Urinary bladder (tissue), 4 donors: ENCODE results near the gene EDEM1. TPM values are rescaled to one million over a fixed set of nuclear protein-coding genes. Genes with fewer than 3 reads are reported as not detected.
A peak's percentile ranks its signal among the peaks of the same experiment; 100 is the strongest.
"Not testable (repeated sequence)": the region's sequence is repeated elsewhere in the genome, so short reads cannot be mapped to it uniquely, and the experiment has no call there.

Source experiments
- DNase-seq: peaks from one replicate; pipeline ENCODE4 v3.0.0-alpha.2; 2015; ENCODE audit errors: extremely low spot score
- H3K27ac ChIP-seq: one replicate; pipeline ENCODE4 v1.5.1; 2013; ENCODE audit warnings: low read depth, mild to moderate bottlenecking, moderate library complexity
- H3K36me3 ChIP-seq: one replicate; pipeline ENCODE4 v1.6.1; 2013; ENCODE audit warnings: mild to moderate bottlenecking, moderate library complexity; ENCODE audit not compliant: insufficient read depth
- H3K4me1 ChIP-seq: one replicate; pipeline ENCODE4 v1.6.1; 2013; ENCODE audit warnings: mild to moderate bottlenecking, moderate library complexity; ENCODE audit not compliant: insufficient read depth
- H3K4me3 ChIP-seq: one replicate; pipeline ENCODE4 v1.5.1; 2013; ENCODE audit warnings: low read depth, low read length
- WGBS: extraction: QIAGEN DNeasy Blood & Tissue Kit; methylation state at CpG from one replicate; pipeline ENCODE4 v1.1.7; 2013; 5-methylcytosine and 5-hydroxymethylcytosine counted together
- polyA plus RNA-seq: library from polyadenylated mRNA; stranded (reverse); fragments of 200-250 nt; gene quantifications from one replicate; pipeline ENCODE4 v1.2.3, GENCODE V29; 2013
- total RNA-seq: library from RNA; depleted of rRNA; stranded (reverse); fragments of >200 nt; gene quantifications from one replicate; pipeline ENCODE4 v1.2.3, GENCODE V29; 2014
- donor health status: healthy with polysubstance abuse.
- donor health status: healthy.

Gene EDEM1
- total RNA-seq (15.9 TPM), polyA plus RNA-seq (13.6 TPM)

GRCh38 chr3:5187156-5187919, at the start of gene EDEM1:
TSS of gene EDEM1 (plus strand) at chr3:5187707. CDS start at chr3:5187806, 99 bp downstream.
- peak within 1 kb of the TSS; percentile 92 for H3K27ac ChIP-seq
- peaks cover 1% of the 10 kb centered on the region for H3K36me3 ChIP-seq
- peak; percentile 64 for DNase-seq
- peak within 1 kb of the TSS; percentile 94 for H3K4me3 ChIP-seq
- WGBS: under 1% methylated on average over 78 of the region's 78 CpGs
- peaks cover 2% of the 10 kb centered on the region for H3K4me1 ChIP-seq

GRCh38 chr3:5138214-5138981, 49.1 kb upstream of the EDEM1 start:
- Histone ChIP-seq H3K27ac (peak overlapping the region; percentile 10), H3K4me1 (no peaks in the 10 kb centered on the region), H3K4me3 (no peak overlapping the region), H3K36me3 (no peaks in the 10 kb centered on the region)
- no peak for DNase-seq
- 55% methylated on average over 5 of the region's 5 CpGs for WGBS

GRCh38 chr3:5140230-5140621, 47.3 kb upstream of the EDEM1 start:
- Histone ChIP-seq H3K36me3 (no peaks in the 10 kb centered on the region), H3K4me3 (no peak overlapping the region), H3K4me1 (no peaks in the 10 kb centered on the region), H3K27ac (no peak overlapping the region)
- WGBS: 85% methylated on average over 4 of the region's 4 CpGs
- no peak for DNase-seq

- H3K36me3 ChIP-seq: no peaks in the 10 kb centered on the region
- no peak for DNase-seq
- H3K4me1 ChIP-seq: no peaks in the 10 kb centered on the region
- 96% methylated on average over 6 of the region's 6 CpGs for whole genome bisulfite sequencing
- H3K27ac ChIP-seq: no peak overlapping the region
- H3K4me3 ChIP-seq: no peak overlapping the region
Measured at GRCh38 chr3:5140839-5141238, 46.7 kb upstream of the EDEM1 start.

- Histone ChIP-seq H3K4me1 (no peaks in the 10 kb centered on the region), H3K36me3 (no peaks in the 10 kb centered on the region), H3K27ac (no peak overlapping the region), H3K4me3 (no peak overlapping the region)
- no peak for DNase-seq
- WGBS: 97% methylated on average over 4 of the region's 4 CpGs
Measured at GRCh38 chr3:5141760-5142159, 45.7 kb upstream of the EDEM1 start.

GRCh38 chr3:5143464-5143863, 44.0 kb upstream of the EDEM1 start:
- no peaks in the 10 kb centered on the region for H3K36me3 ChIP-seq
- H3K27ac ChIP-seq: no peak overlapping the region
- no peak for DNase-seq
- 99% methylated on average over 4 of the region's 4 CpGs for whole genome bisulfite sequencing
- no peaks in the 10 kb centered on the region for H3K4me1 ChIP-seq
- H3K4me3 ChIP-seq: no peak overlapping the region

GRCh38 chr3:5144316-5144994, 43.1 kb upstream of the EDEM1 start:
- 93% methylated on average over 5 of the region's 5 CpGs for WGBS
- DNase-seq: no peak
- Histone ChIP-seq H3K36me3 (no peaks in the 10 kb centered on the region), H3K4me1 (no peaks in the 10 kb centered on the region), H3K27ac (no peak overlapping the region), H3K4me3 (no peak overlapping the region)

- no peaks in the 10 kb centered on the region for H3K36me3 ChIP-seq
- no peak overlapping the region for H3K4me3 ChIP-seq
- WGBS: 88% methylated on average over 5 of the region's 5 CpGs
- no peak for DNase-seq
- H3K4me1 ChIP-seq: no peaks in the 10 kb centered on the region
- H3K27ac ChIP-seq: no peak overlapping the region
Measured at GRCh38 chr3:5145120-5145519, 42.4 kb upstream of the EDEM1 start.

- not testable (repeated sequence) for H3K27ac ChIP-seq, DNase-seq, H3K4me1 ChIP-seq, H3K36me3 ChIP-seq, H3K4me3 ChIP-seq
- WGBS: 98% methylated on average over 5 of the region's 5 CpGs
Measured at GRCh38 chr3:5147152-5147551, 40.4 kb upstream of the EDEM1 start.

GRCh38 chr3:5149306-5149880, 38.1 kb upstream of the EDEM1 start:
- Histone ChIP-seq H3K36me3 (no peaks in the 10 kb centered on the region), H3K4me1 (no peaks in the 10 kb centered on the region), H3K27ac (no peak overlapping the region), H3K4me3 (no peak overlapping the region)
- no peak for DNase-seq
- WGBS: 80% methylated on average over 7 of the region's 7 CpGs

- Histone ChIP-seq H3K27ac (no peak overlapping the region), H3K4me3 (no peak overlapping the region), H3K36me3 (no peaks in the 10 kb centered on the region), H3K4me1 (no peaks in the 10 kb centered on the region)
- no peak for DNase-seq
- WGBS: 94% methylated on average over 6 of the region's 6 CpGs
Measured at GRCh38 chr3:5151586-5151985, 35.9 kb upstream of the EDEM1 start.

- Histone ChIP-seq H3K4me3 (no peak overlapping the region), H3K36me3 (no peaks in the 10 kb centered on the region), H3K4me1 (peaks cover under 1% of the 10 kb centered on the region), H3K27ac (no peak overlapping the region)
- no peak for DNase-seq
- WGBS: 82% methylated on average over 4 of the region's 4 CpGs
Measured at GRCh38 chr3:5153074-5153473, 34.4 kb upstream of the EDEM1 start.

GRCh38 chr3:5155241-5155640, 32.3 kb upstream of the EDEM1 start:
- DNase-seq: no peak

More at GRCh38 chr3:5155241-5155640, 32.3 kb upstream of the EDEM1 start:
- Histone ChIP-seq H3K4me1 (peaks cover 2% of the 10 kb centered on the region), H3K36me3 (no peaks in the 10 kb centered on the region), H3K27ac (no peak overlapping the region), H3K4me3 (no peak overlapping the region)
